H9 (cell line): ENCODE measurements around the gene MYH11. TPM values are rescaled to one million over a fixed set of nuclear protein-coding genes. Genes with fewer than 3 reads are reported as not detected.

Experiments
- DNase-seq: peaks from one replicate; pipeline ENCODE4 v3.0.0-alpha.2; 2017
- H2AFZ ChIP-seq: one replicate; pipeline ENCODE4 v1.6.1; 2013; ENCODE audit warnings: mild to moderate bottlenecking, low read length, control low read depth, moderate library complexity
- H2AK5ac ChIP-seq: 2 replicates; pipeline ENCODE4 v1.6.1; 2013; ENCODE audit warnings: low read length, control low read depth, mixed read lengths; ENCODE audit not compliant: insufficient read length
- H2BK120ac ChIP-seq: one replicate; pipeline ENCODE4 v1.6.1; 2013; ENCODE audit warnings: low read depth, mild to moderate bottlenecking, low read length, control low read depth, inconsistent platforms; ENCODE audit not compliant: poor library complexity, severe bottlenecking
- H2BK12ac ChIP-seq: 2 replicates; pipeline ENCODE4 v1.6.1; 2013; ENCODE audit warnings: low read length, control low read depth, mixed read lengths, low read depth; ENCODE audit not compliant: insufficient read length
- H2BK15ac ChIP-seq: 2 replicates; pipeline ENCODE4 v1.6.1; 2013; ENCODE audit warnings: low read depth, low read length, control low read depth
- H2BK20ac ChIP-seq: one replicate; pipeline ENCODE4 v1.6.1; 2013; ENCODE audit warnings: low read depth, mild to moderate bottlenecking, low read length, control low read depth, inconsistent platforms; ENCODE audit not compliant: poor library complexity, severe bottlenecking
- H2BK5ac ChIP-seq: 2 replicates; pipeline ENCODE4 v1.6.1; 2013; ENCODE audit warnings: low read length, control low read depth, mixed read lengths; ENCODE audit not compliant: insufficient read length
- H3K14ac ChIP-seq: 2 replicates; pipeline ENCODE4 v1.6.1; 2013; ENCODE audit warnings: low read length, control low read depth; ENCODE audit not compliant: insufficient read depth
- H3K18ac ChIP-seq: 2 replicates; pipeline ENCODE4 v1.6.1; 2013; ENCODE audit warnings: low read depth, mild to moderate bottlenecking, mixed read lengths, low read length, control low read depth; ENCODE audit not compliant: insufficient read length
- H3K23ac ChIP-seq: 2 replicates; pipeline ENCODE4 v1.6.1; 2013; ENCODE audit warnings: low read length, control low read depth, mixed read lengths, low read depth; ENCODE audit not compliant: insufficient read length
- H3K23me2 ChIP-seq: 2 replicates; pipeline ENCODE4 v1.6.1; 2013; ENCODE audit warnings: low read depth, mild to moderate bottlenecking, mixed read lengths, low read length, control low read depth; ENCODE audit not compliant: insufficient read length, poor library complexity, severe bottlenecking
- H3K27ac ChIP-seq: 2 replicates; pipeline ENCODE4 v1.5.1; 2013; ENCODE audit warnings: low read length, control low read depth, mixed read lengths, low read depth; ENCODE audit not compliant: insufficient read length
- H3K27me3 ChIP-seq: 2 replicates; pipeline ENCODE4 v1.6.1; 2013; ENCODE audit warnings: low read length, control low read depth, inconsistent platforms; ENCODE audit not compliant: insufficient read depth
- H3K4ac ChIP-seq: 2 replicates; pipeline ENCODE4 v1.6.1; 2013; ENCODE audit warnings: low read depth, mild to moderate bottlenecking, control low read depth, inconsistent platforms, low read length, moderate library complexity
- H3K4me1 ChIP-seq: 2 replicates; pipeline ENCODE4 v1.6.1; 2013; ENCODE audit warnings: low read length, control low read depth, inconsistent platforms; ENCODE audit not compliant: insufficient read depth
- H3K4me2 ChIP-seq: 2 replicates; pipeline ENCODE4 v1.6.1; 2013; ENCODE audit warnings: low read length, control low read depth, mixed read lengths; ENCODE audit not compliant: insufficient read length, insufficient read depth
- H3K56ac ChIP-seq: 2 replicates; pipeline ENCODE4 v1.6.1; 2013; ENCODE audit warnings: low read depth, mild to moderate bottlenecking, mixed read lengths, low read length, control low read depth; ENCODE audit not compliant: insufficient read length
- H3K79me1 ChIP-seq: 2 replicates; pipeline ENCODE4 v1.6.1; 2013; ENCODE audit warnings: low read depth, mild to moderate bottlenecking, moderate library complexity, low read length, control low read depth, inconsistent platforms; ENCODE audit not compliant: insufficient read depth, poor library complexity, severe bottlenecking
- H3K79me2 ChIP-seq: 2 replicates; pipeline ENCODE4 v1.6.1; 2013; ENCODE audit warnings: low read length, control low read depth, inconsistent platforms; ENCODE audit not compliant: insufficient read depth
- H3K9ac ChIP-seq: 2 replicates; pipeline ENCODE4 v1.6.1; 2013; ENCODE audit warnings: low read length, control low read depth, mixed read lengths; ENCODE audit not compliant: insufficient read length; ENCODE audit errors: extremely low read depth
- H3K9me3 ChIP-seq: one replicate; pipeline ENCODE4 v1.6.1; 2013; ENCODE audit warnings: low read depth, low read length, inconsistent platforms; ENCODE audit not compliant: control insufficient read depth
- H3T11ph ChIP-seq: one replicate; pipeline ENCODE4 v1.6.1; 2013; ENCODE audit warnings: mild to moderate bottlenecking, low read length, control low read depth, inconsistent platforms
- H4K20me1 ChIP-seq: one replicate; pipeline ENCODE4 v1.6.1; 2013; ENCODE audit not compliant: control insufficient read depth, insufficient read length, insufficient read depth
- H4K5ac ChIP-seq: 2 replicates; pipeline ENCODE4 v1.6.1; 2013; ENCODE audit warnings: low read depth, mild to moderate bottlenecking, mixed read lengths, low read length, control low read depth; ENCODE audit not compliant: insufficient read length
- H4K8ac ChIP-seq: replicated peaks from 2 replicates; pipeline ENCODE4 v1.6.1; 2013; ENCODE audit warnings: low read length, control low read depth, mixed read lengths, low read depth; ENCODE audit not compliant: insufficient read length
- H4K91ac ChIP-seq: 2 replicates; pipeline ENCODE4 v1.6.1; 2013; ENCODE audit warnings: low read depth, mild to moderate bottlenecking, moderate library complexity, mixed read lengths, low read length, control low read depth; ENCODE audit not compliant: insufficient read length
- H3K27ac Mint-ChIP-seq, 3 experiments: 2 replicates in 2 of 3; 3 replicates in 1 of 3; pipeline ENCODE4 v1.8.0; 2020 to 2021; ENCODE audit warnings: mixed read lengths in 3 of 3, mild to moderate bottlenecking in 1 of 3, moderate library complexity in 1 of 3
- H3K27me3 Mint-ChIP-seq: 2 replicates; pipeline ENCODE4 v1.8.0; 2021; ENCODE audit warnings: low read depth, mild to moderate bottlenecking, moderate library complexity, mixed read lengths
- H3K36me3 Mint-ChIP-seq, 3 experiments: 2 replicates in 2 of 3; 3 replicates in 1 of 3; pipeline ENCODE4 v1.8.0; 2020 to 2021; ENCODE audit warnings: low read depth in 3 of 3, mixed read lengths in 3 of 3; ENCODE audit not compliant: insufficient read depth in 1 of 3
- H3K4me1 Mint-ChIP-seq, 2 experiments: 2 replicates each; pipeline ENCODE4 v1.8.0; 2020; ENCODE audit warnings: mixed read lengths in 2 of 2
- H3K4me3 Mint-ChIP-seq, 2 experiments: 2 replicates in 1 of 2; 3 replicates in 1 of 2; pipeline ENCODE4 v1.8.0; 2020 to 2021; ENCODE audit warnings: mild to moderate bottlenecking in 2 of 2, mixed read lengths in 2 of 2, moderate library complexity in 1 of 2
- H3K9me3 Mint-ChIP-seq, 2 experiments: 2 replicates in 1 of 2; 3 replicates in 1 of 2; pipeline ENCODE4 v1.8.0; 2020; ENCODE audit warnings: mild to moderate bottlenecking in 2 of 2, mixed read lengths in 2 of 2, moderate library complexity in 1 of 2
- WGBS: extraction: QIAGEN DNeasy Blood & Tissue Kit; methylation state at CpG from one replicate; pipeline ENCODE4 v1.1.7; 2013; ENCODE audit warnings: missing lambda C conversion rate, low lambda C conversion rate, mixed read lengths; ENCODE audit not compliant: insufficient read length; ENCODE audit errors: extremely low coverage; 5-methylcytosine and 5-hydroxymethylcytosine counted together
- total RNA-seq: library from RNA; stranded (reverse); gene quantifications from 2 replicates; pipeline ENCODE4 v1.2.1, GENCODE V29; 2021
- TF ChIP-seq, protein P1 (sequence below): fragments of 200-600 bp; sonication (generic); conservative IDR thresholded peaks from 3 replicates; pipeline ENCODE4 v1.8.0; 2021; ENCODE audit warnings: antibody characterized with exemption, mild to moderate bottlenecking

The MYH11 gene
- total RNA-seq, 1 experiment from 2014 or later = 0.42 TPM

DNA sequence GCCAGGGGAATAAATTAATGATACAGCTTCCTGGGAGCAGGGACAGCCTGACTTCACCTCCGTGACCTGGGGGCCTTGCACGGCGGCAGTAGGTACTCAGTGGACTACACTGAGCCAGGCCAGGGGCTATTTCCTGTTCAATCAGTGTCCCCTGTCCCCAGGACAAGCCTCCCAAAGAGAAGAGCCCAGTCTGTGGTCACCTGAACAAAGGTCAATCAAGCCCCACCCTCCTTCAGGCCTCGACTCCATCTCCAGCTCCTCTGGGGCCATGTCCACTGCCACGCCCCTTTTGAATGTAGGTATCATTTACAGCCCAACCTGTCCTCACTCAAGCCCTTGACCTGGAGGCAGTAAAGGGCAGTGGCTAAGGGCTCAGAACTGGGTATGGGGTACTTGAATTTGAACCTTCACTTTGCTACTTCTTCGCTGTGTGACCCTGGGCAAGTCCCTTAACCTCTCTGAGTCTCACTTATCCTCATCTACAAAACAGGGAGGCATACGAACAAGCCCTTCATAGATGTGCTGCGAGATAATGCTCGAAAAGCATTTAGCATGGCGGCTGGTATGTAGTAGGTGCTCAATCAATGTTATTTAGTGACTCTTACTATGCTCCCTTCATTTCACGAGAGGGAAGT is 29.0 kb downstream of the MYH11 start:
- no peak overlapping the region for H3T11ph ChIP-seq
- WGBS = no CpG with 5 or more reads among the region's 11 CpGs
- H3K36me3 Mint-ChIP-seq = no peaks in the 10 kb centered on the region

More for the DNA sequence above, 29.0 kb downstream of the MYH11 start:
- Mint-ChIP-seq H3K4me1 (peaks cover 2 to 3% of the 10 kb centered on the region in 2 experiments; a peak in 1 of 4 replicates), H3K27ac (no peak overlapping the region; a peak in 1 of 7 replicates), H3K4me3 (no peak overlapping the region), H3K27me3 (no peaks in the 10 kb centered on the region), H3K9me3 (no peaks in the 10 kb centered on the region)
- H3K27me3 ChIP-seq = no peaks in the 10 kb centered on the region
- no peaks in the 10 kb centered on the region for H3K79me1 ChIP-seq
- H2BK120ac ChIP-seq = no peak overlapping the region
- H4K8ac ChIP-seq = no peak overlapping the region
- no peak overlapping the region for H3K23ac ChIP-seq
- no peak overlapping the region for H3K14ac ChIP-seq
- H3K27ac ChIP-seq = no peak overlapping the region
- H2BK20ac ChIP-seq = no peak overlapping the region
- H3K23me2 ChIP-seq = no peaks in the 10 kb centered on the region
- H3K4me2 ChIP-seq = no peak overlapping the region
- H4K5ac ChIP-seq = no peak overlapping the region
- H3K79me2 ChIP-seq = no peaks in the 10 kb centered on the region
- no peaks in the 10 kb centered on the region for H3K4me1 ChIP-seq
- H2BK5ac ChIP-seq = no peak overlapping the region
- H3K18ac ChIP-seq = no peak overlapping the region
- no peak for DNase-seq
- no peak overlapping the region for H3K4ac ChIP-seq
- TF ChIP-seq, protein P1, sequence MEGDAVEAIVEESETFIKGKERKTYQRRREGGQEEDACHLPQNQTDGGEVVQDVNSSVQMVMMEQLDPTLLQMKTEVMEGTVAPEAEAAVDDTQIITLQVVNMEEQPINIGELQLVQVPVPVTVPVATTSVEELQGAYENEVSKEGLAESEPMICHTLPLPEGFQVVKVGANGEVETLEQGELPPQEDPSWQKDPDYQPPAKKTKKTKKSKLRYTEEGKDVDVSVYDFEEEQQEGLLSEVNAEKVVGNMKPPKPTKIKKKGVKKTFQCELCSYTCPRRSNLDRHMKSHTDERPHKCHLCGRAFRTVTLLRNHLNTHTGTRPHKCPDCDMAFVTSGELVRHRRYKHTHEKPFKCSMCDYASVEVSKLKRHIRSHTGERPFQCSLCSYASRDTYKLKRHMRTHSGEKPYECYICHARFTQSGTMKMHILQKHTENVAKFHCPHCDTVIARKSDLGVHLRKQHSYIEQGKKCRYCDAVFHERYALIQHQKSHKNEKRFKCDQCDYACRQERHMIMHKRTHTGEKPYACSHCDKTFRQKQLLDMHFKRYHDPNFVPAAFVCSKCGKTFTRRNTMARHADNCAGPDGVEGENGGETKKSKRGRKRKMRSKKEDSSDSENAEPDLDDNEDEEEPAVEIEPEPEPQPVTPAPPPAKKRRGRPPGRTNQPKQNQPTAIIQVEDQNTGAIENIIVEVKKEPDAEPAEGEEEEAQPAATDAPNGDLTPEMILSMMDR = no peak
- no peaks in the 10 kb centered on the region for H4K20me1 ChIP-seq
- no peak overlapping the region for H2AK5ac ChIP-seq
- no peak overlapping the region for H2AFZ ChIP-seq
- no peaks in the 10 kb centered on the region for H3K9me3 ChIP-seq
- H3K9ac ChIP-seq = no peak overlapping the region
- no peak overlapping the region for H2BK15ac ChIP-seq
- H2BK12ac ChIP-seq = no peak overlapping the region
- no peak overlapping the region for H3K56ac ChIP-seq
- no peak overlapping the region for H4K91ac ChIP-seq
